Measurements from ENCODE around the gene SIRT5. TPM values are rescaled to one million over a fixed set of nuclear protein-coding genes. Genes with fewer than 3 reads are reported as not detected.

SIRT5 gene
- total and polyA plus RNA-seq, 2 donors (not counting 1 experiment from before 2014, with no cell fraction given) = 8.1 to 16.3 TPM

GRCh38 chr6:13654496-13654895 is 80.1 kb downstream of the SIRT5 start:
- no peak overlapping the region for H3K4me3 ChIP-seq (ENCODE audit: control extremely low read depth in 1 of 5, extremely low read depth in 1 of 5, insufficient read depth in 1 of 5, low read depth in 2 of 5, low read length in 4 of 5)
- H3K79me2 ChIP-seq (ENCODE audit: control insufficient read depth, insufficient read depth, low read length) = peaks cover 22% of the 10 kb centered on the region
- DNase-seq (no peak), ATAC-seq (ENCODE audit: low read depth) (no peak)
- TF ChIP-seq, protein P1, sequence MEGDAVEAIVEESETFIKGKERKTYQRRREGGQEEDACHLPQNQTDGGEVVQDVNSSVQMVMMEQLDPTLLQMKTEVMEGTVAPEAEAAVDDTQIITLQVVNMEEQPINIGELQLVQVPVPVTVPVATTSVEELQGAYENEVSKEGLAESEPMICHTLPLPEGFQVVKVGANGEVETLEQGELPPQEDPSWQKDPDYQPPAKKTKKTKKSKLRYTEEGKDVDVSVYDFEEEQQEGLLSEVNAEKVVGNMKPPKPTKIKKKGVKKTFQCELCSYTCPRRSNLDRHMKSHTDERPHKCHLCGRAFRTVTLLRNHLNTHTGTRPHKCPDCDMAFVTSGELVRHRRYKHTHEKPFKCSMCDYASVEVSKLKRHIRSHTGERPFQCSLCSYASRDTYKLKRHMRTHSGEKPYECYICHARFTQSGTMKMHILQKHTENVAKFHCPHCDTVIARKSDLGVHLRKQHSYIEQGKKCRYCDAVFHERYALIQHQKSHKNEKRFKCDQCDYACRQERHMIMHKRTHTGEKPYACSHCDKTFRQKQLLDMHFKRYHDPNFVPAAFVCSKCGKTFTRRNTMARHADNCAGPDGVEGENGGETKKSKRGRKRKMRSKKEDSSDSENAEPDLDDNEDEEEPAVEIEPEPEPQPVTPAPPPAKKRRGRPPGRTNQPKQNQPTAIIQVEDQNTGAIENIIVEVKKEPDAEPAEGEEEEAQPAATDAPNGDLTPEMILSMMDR (IDR thresholded peaks at IDR 0.05) = no peak
- no peak for TF ChIP-seq EZH2 (IDR thresholded peaks at IDR 0.05; ENCODE audit: borderline replicate concordance, insufficient read depth, low read depth, low read length, poor library complexity, severe bottlenecking)
- no peak overlapping the region for H2AFZ ChIP-seq (ENCODE audit: insufficient read depth, low read depth, low read length, poor library complexity, severe bottlenecking)
- POLR2A ChIA-PET = no interaction called here
- H3K9me3 Mint-ChIP-seq (ENCODE audit: insufficient read depth) = no peaks in the 10 kb centered on the region
- H3K4me3 Mint-ChIP-seq = no peak overlapping the region
- H3K27me3 Mint-ChIP-seq = no peaks in the 10 kb centered on the region
- no peak overlapping the region for H3K27ac Mint-ChIP-seq
- peaks cover under 1% of the 10 kb centered on the region for H4K20me1 ChIP-seq (ENCODE audit: control insufficient read depth, insufficient read depth, low read length, poor library complexity, severe bottlenecking)
- H3K27me3 ChIP-seq (replicated peaks in 1 of 4; ENCODE audit: control extremely low read depth in 1 of 4, control insufficient read depth in 3 of 4, insufficient read depth in 4 of 4, low read length in 3 of 4) = no peaks in the 10 kb centered on the region
- no peak overlapping the region for H3K27ac ChIP-seq (ENCODE audit: low read length in 2 of 2)
- H3K9ac ChIP-seq (ENCODE audit: low read length) = no peak overlapping the region
- peaks cover 8% of the 10 kb centered on the region for H3K4me1 Mint-ChIP-seq
- peaks cover 6 to 16% of the 10 kb centered on the region in 2 experiments for H3K36me3 ChIP-seq (replicated peaks in 1 of 2; ENCODE audit: control extremely low read depth in 1 of 2, control insufficient read depth in 1 of 2, extremely low read depth in 1 of 2, insufficient read depth in 2 of 2, low read length in 1 of 2)
- H3K4me2 ChIP-seq (replicated peaks; ENCODE audit: low read depth, low read length, poor library complexity, severe bottlenecking) = no peak overlapping the region
- no peaks in the 10 kb centered on the region for H3K9me3 ChIP-seq (ENCODE audit: control extremely low read depth in 1 of 3, control insufficient read depth in 2 of 3, insufficient read depth in 1 of 3, low read length in 2 of 3)
- intact Hi-C loops (cut with micrococcal nuclease) = no loop called here
- CTCF ChIA-PET = no interaction called here
- H3K4me1 ChIP-seq (ENCODE audit: control insufficient read depth in 2 of 2, insufficient read depth in 2 of 2, low read length in 2 of 2) = no peaks in the 10 kb centered on the region

- ATAC-seq (ENCODE audit: low read depth) = no peak
- Histone ChIP-seq H3K79me2 (ENCODE audit: control insufficient read depth, insufficient read depth, low read length) (peaks cover 31% of the 10 kb centered on the region), H3K4me1 (ENCODE audit: control insufficient read depth in 2 of 2, insufficient read depth in 2 of 2, low read length in 2 of 2) (no peaks in the 10 kb centered on the region), H3K27me3 (replicated peaks in 1 of 4; ENCODE audit: control extremely low read depth in 1 of 4, control insufficient read depth in 3 of 4, insufficient read depth in 4 of 4, low read length in 3 of 4) (no peaks in the 10 kb centered on the region), H3K36me3 (replicated peaks in 1 of 2; ENCODE audit: control extremely low read depth in 1 of 2, control insufficient read depth in 1 of 2, extremely low read depth in 1 of 2, insufficient read depth in 2 of 2, low read length in 1 of 2) (peaks cover 4 to 11% of the 10 kb centered on the region in 2 experiments), H2AFZ (ENCODE audit: insufficient read depth, low read depth, low read length, poor library complexity, severe bottlenecking) (no peak overlapping the region), H4K20me1 (ENCODE audit: control insufficient read depth, insufficient read depth, low read length, poor library complexity, severe bottlenecking) (peaks cover 10% of the 10 kb centered on the region), H3K9ac (ENCODE audit: low read length) (no peak overlapping the region), H3K9me3 (ENCODE audit: control extremely low read depth in 1 of 3, control insufficient read depth in 2 of 3, insufficient read depth in 1 of 3, low read length in 2 of 3) (no peaks in the 10 kb centered on the region), H3K27ac (ENCODE audit: low read length in 2 of 2) (no peak overlapping the region), H3K4me2 (replicated peaks; ENCODE audit: low read depth, low read length, poor library complexity, severe bottlenecking) (no peak overlapping the region), H3K4me3 (ENCODE audit: control extremely low read depth in 1 of 5, extremely low read depth in 1 of 5, insufficient read depth in 1 of 5, low read depth in 2 of 5, low read length in 4 of 5) (no peak overlapping the region)
- H3K27me3 Mint-ChIP-seq = no peaks in the 10 kb centered on the region
- WGBS (ENCODE audit: insufficient coverage) = no CpG with 5 or more reads among the region's 1 CpG
- H3K9me3 Mint-ChIP-seq (ENCODE audit: insufficient read depth) = no peaks in the 10 kb centered on the region
- intact Hi-C loops (cut with micrococcal nuclease) = no loop called here
- peaks cover 15% of the 10 kb centered on the region for H3K4me1 Mint-ChIP-seq
- ChIA-PET CTCF (no interaction called here), POLR2A (no interaction called here)
- H3K4me3 Mint-ChIP-seq = no peak overlapping the region
- TF ChIP-seq, protein P1 (IDR thresholded peaks at IDR 0.05) = no peak
- no peak for TF ChIP-seq EZH2 (IDR thresholded peaks at IDR 0.05; ENCODE audit: borderline replicate concordance, insufficient read depth, low read depth, low read length, poor library complexity, severe bottlenecking)
- no peak overlapping the region for H3K27ac Mint-ChIP-seq
- DNase-seq = no peak
These were observed 81.3 kb downstream of the SIRT5 start for GRCh38 chr6:13655700-13656099.

Measured in B cell (primary cell).